HG02623 (cell line): Measurements from ENCODE around the gene CALHM2.
"Not testable (repeated sequence)": the region's sequence is repeated elsewhere in the genome, so short reads cannot be mapped to it uniquely, and the experiment has no call there.

Experiments
- ATAC-seq: cut with Tn5 transposase; IDR thresholded peaks from one replicate; pipeline ENCODE4 v1.9.1; 2021; ENCODE audit warnings: moderate library complexity; ENCODE audit not compliant: unreplicated experiment

Gene CALHM2, protein sequence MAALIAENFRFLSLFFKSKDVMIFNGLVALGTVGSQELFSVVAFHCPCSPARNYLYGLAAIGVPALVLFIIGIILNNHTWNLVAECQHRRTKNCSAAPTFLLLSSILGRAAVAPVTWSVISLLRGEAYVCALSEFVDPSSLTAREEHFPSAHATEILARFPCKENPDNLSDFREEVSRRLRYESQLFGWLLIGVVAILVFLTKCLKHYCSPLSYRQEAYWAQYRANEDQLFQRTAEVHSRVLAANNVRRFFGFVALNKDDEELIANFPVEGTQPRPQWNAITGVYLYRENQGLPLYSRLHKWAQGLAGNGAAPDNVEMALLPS

DNA sequence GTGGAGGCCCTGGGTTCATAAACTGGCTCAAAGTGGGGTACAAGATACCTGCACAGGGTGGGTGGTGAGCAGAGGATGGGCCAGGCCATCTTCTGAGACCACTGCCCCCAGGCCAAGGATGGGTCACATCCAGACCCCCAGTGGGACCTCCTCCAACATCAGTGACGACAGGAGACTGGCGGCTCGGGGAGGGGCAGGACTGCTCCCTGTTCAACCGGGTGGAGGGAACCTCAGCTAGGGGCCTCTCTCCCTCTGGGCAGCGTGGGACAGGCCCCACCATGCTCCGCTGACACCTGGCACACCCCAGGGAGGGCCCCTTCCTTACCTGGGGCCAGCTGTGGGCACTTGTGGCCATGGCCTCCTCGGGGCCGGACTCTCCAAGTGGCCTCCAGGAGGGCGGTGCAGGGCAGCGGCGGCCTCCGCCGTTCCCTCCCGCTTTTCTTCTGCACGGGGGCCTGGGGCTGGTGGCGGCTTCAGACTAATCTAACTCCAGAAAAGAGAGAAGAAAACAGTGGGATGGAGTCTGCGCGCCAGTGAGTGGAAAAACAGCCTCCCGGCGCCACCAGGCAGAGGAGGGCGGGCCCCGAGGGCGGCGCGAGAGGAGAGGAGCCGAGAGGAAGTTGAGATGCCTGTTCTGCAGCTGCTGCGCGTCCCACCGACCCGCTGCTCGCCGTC is at the start of gene CALHM2:
CALHM2 (minus strand) TSS at position 540 of the 675 bp plus-strand sequence. CDS start 2,429 bp downstream, outside the sequence.
- ATAC-seq, result peak; percentile 69

- ATAC-seq, result no peak
Measured at GRCh38 chr10:103501186-103501585, 49.0 kb upstream of the CALHM2 start.

GRCh38 chr10:103500481-103500880 is 48.3 kb upstream of the CALHM2 start:
- no peak for ATAC-seq

- no peak for ATAC-seq
Measured at GRCh38 chr10:103499881-103500280, 47.7 kb upstream of the CALHM2 start.

- no peak for ATAC-seq
Measured at GRCh38 chr10:103498936-103499638, 46.9 kb upstream of the CALHM2 start.

DNA sequence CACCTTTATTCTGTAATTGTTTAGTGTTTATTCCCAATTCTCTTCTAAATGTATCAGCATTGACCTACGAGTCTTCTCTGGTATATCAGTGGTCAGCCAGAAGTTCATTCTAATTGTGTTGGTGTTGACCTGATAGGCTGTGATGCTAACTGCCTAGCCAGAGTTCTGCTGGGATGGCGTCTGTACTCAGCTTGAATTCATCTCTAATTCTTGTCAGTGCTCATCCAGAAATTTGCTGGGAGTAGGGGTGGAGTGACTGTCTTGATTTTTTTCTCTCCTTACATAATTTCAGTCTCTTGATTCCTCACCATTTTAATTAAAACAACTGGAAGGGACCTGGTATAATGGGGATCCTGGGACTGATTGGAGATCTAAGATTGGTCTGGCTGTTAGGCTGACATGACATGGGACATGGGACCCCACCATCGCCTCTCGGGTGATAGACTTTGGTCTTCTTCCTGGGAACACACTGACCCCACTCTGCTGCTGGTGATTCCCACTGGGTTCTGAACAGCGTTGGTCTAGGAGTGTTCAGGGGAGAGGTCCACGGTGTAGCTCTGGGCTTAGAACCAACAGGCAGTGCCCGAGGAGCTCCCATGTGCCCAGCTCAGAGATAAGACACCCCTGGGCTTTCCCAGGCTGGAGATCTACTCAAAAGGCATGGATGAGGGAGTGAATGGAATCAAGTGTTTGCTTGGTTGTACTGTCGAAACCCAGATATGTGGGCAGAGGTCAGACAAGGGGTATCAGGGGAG is 45.2 kb upstream of the CALHM2 start:
- no peak for ATAC-seq

- ATAC-seq, result no peak
Measured at GRCh38 chr10:103495321-103495720, 43.2 kb upstream of the CALHM2 start.

- ATAC-seq, result no peak
Measured at GRCh38 chr10:103493916-103494877, 42.0 kb upstream of the CALHM2 start.

DNA sequence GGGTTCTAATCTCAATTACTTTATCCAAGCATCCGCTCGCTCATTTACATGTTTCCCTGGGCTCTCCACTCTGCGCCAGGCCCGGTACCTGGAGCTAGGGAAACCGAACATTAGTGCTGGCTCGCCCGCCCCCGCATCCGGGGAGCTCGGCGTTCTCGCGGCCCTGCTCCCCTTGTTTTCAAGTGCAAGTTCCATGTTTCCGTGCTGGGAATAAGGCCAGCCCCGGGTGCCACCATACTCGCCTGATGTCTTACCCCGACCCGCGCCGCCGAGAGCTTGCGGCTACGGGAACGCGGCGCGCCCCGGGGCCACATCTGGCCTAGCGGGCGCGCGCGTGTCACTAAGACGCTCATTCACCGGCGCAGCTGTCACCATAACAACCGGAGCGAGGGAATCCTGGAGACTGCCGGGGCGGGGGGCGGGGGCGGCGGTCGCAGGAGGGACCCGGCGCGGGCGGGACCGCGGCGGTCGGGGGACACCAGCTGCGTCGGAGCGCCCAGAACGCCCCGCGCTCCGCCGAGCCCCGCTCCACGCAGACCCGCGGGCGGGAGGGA is 41.3 kb upstream of the CALHM2 start, which contains the start of gene NEURL1:
NEURL1 (plus strand) TSS at position 344 of the 554 bp plus-strand sequence. CDS start 683 bp downstream, outside the sequence.
- ATAC-seq, result no peak

GRCh38 chr10:103492655-103493261 is 40.6 kb upstream of the CALHM2 start:
- ATAC-seq, result no peak

GRCh38 chr10:103491729-103492364 is 39.7 kb upstream of the CALHM2 start:
- no peak for ATAC-seq

DNA sequence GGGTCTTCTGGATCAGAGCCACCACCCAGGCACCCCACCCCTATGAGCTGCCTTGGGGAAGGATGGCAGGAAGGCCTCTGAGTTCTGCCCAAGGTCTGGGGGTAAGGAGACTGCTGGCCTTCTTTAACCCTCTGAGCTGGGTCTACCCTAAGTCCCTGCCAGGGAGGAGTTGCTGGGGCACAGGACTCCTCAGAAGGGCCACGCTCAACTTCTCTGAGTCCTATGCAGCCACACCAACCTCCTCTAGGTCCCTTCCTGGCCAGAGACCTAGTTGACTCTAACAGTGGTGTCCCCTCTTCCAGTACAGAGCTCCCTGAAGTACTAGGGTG is 38.8 kb upstream of the CALHM2 start:
- no peak for ATAC-seq

DNA sequence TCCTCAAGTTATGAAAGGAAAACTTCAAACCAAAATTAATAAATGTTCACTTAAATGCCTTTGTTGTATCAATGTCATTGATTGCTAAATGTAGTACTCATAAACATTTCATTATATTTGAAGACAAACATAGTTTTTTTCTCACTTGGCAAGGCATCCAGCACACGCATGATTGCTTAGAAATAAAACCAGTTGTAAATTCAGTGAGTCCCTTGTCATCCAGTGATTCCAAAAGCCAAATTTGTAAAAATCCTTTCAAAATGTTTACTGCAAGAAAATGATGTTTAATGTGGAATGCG is 35.2 kb upstream of the CALHM2 start:
- no peak for ATAC-seq

- not testable (repeated sequence) for ATAC-seq
Measured at GRCh38 chr10:103486635-103487409, 34.7 kb upstream of the CALHM2 start.

DNA sequence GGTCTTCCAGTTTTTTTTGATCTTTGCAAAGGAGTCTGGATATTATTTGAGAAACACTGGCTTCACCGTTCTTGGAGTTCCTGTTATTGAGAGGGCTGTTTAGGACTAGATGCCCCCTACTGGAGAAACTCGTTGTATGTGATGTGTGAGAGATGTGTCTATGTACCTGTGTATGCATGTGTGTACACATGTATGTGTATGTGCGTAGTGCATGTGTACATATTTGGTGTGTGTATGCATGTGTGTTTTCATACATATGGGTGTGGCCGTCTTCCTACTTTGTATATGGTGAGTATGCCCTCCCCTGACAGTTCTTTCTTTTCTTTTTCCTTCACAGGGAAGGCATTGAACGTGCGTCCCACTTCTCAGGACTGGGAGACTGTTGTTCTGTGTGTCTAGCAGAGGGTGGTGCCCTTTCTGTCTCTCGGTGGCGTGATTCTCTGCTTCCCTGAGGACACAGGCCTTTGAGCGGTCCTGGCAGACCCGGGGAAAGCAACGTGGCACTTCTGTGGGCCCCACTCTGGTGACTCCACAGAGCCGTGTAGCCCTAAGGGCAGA is 29.9 kb upstream of the CALHM2 start:
- ATAC-seq, result no peak

DNA sequence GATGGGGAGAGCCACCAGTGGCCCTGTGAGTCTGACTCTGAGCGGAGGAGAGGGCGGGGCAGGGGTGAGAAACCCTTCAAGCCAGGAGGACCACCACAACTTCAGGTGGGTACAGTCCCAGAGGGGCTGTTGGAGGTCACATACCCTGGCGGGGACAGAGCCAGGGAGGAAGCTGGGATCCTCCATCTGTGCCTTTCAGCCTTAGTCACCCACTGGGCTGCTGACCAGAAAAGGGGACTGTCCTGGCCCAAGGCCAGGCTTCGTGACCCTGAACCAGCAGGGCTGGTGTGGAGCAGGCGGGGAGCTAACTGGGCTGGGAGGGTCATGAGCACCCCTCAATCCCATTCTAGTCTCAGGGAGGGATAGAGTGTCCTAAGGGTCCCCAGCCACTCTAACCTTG is 28.4 kb upstream of the CALHM2 start:
- no peak for ATAC-seq

DNA sequence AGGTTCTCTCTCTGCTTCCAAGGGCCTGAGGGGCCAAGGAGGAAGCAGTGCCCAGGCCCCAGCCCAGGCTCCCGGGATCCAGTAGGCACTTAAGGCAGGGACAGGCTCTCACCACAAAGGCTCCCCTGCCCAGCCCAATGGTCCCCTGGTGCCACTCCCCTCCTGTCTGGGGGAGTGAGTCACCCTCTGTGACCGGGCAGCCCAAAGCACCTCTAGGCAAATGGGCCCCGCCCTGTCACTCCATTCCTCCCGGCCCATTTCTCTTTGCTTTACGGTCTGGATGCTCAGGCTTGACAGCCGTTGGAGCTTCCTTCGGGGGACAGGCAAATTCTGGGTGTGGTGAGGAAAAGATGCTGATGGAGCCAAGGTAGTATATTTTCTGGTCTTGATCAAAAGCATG is 27.0 kb upstream of the CALHM2 start, which contains the start of gene CALHM3:
CALHM3 (minus strand) TSS at position 106 of the 400 bp plus-strand sequence. CDS start 208 bp downstream, outside the sequence.
- no peak for ATAC-seq

GRCh38 chr10:103478671-103479070 is 26.5 kb upstream of the CALHM2 start:
- no peak for ATAC-seq
